ENCODE data around the gene TREM2. TPM values are rescaled to one million over a fixed set of nuclear protein-coding genes. Genes with fewer than 3 reads are reported as not detected.

Gene TREM2
- total RNA-seq, result not detected

DNA sequence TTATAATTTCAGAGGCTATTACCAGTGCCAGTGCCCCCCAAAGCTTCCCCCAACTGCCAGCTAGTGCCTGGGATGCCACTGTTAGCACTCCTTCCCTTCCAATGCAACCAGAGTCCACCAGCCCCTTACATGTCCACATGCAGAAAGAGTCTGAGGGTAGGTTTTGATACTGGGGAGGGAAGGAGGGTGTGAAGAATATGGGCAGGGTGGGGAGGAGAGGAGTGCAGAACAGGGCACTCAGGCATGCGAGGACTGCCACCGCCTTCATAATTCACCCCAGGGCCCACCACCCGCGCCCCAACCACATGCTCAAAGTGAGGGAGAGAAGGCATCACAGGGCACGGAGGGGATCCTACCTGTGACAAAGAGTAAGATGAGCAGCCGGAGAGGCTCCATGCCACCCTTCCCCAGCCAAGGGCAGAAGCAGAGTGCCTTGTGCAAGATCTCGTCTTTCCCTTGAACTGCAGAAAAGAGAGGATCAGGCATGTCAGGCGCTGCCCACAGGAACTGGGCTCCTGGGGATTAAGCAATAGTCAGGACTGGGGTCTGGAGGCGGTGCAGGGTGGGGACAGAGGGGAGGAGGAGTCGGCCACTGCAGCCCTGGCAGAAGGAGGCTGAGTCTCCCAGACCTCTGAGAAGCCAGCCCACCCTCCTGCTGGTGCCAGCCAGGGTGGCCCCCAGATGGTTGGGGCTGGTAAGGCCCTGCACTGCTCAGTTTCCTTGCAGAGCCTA, at the start of gene TREM2:
Gene TREM2 (minus strand): TSS at position 430 of the 732 bp plus-strand sequence. CDS start 34 bp downstream, at position 396.
- no peaks in the 10 kb centered on the region for H3K27me3 Mint-ChIP-seq (ENCODE audit: low read depth)
- no peak within 1 kb of the TSS for H3K4me3 Mint-ChIP-seq
- ATAC-seq (no peak), DNase-seq (no peak)
- no peaks in the 10 kb centered on the region for H3K9me3 Mint-ChIP-seq
- H3K36me3 Mint-ChIP-seq (ENCODE audit: insufficient read depth), result no peaks in the 10 kb centered on the region
- H3K4me1 Mint-ChIP-seq (ENCODE audit: low read depth), result no peaks in the 10 kb centered on the region

DNA sequence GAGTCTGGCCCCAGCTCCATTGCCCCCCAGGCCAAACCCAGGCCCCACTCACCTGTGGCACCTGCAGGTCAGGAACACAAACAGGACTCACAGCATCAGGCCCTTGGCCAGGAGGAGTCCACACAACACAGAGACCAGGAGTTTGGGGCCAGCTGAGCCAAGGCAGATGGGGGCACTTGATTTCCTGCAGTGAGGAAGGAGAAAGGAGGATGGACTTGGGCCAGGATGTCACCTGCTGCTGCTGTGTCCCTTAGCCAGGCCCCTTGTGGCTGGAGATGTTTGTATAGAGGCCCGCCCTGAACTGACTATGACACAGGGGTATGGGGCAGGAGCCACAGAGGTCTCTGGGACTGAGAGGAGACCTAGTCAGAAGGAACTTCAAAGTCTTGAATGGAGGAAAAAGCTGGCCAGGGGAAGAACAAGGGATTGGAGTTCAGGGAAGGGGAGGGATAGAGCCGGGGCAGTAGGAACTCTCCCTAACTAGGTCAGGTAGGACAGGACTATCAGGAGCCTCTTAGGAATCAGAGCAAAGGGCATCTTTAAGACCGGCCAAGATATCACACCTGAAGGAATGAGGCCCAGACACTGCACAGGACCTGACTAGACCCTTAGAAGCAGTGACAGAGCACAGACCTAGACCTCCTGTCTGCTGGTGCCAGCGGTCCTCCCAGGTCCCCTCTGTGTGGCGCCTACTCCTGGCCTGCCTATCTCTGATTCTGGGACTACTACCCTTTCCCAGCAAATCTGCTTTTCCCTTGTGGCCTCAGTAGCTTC, 46.8 kb upstream of the TREM2 start:
- H3K9me3 Mint-ChIP-seq, result peaks cover 14% of the 10 kb centered on the region
- H3K4me3 Mint-ChIP-seq, result no peak overlapping the region
- ATAC-seq (no peak), DNase-seq (no peak)
- peaks cover 21% of the 10 kb centered on the region for H3K4me1 Mint-ChIP-seq (ENCODE audit: low read depth)
- H3K27me3 Mint-ChIP-seq (ENCODE audit: low read depth), result peaks cover 5% of the 10 kb centered on the region
- H3K36me3 Mint-ChIP-seq (ENCODE audit: insufficient read depth), result peaks cover 3% of the 10 kb centered on the region

DNA sequence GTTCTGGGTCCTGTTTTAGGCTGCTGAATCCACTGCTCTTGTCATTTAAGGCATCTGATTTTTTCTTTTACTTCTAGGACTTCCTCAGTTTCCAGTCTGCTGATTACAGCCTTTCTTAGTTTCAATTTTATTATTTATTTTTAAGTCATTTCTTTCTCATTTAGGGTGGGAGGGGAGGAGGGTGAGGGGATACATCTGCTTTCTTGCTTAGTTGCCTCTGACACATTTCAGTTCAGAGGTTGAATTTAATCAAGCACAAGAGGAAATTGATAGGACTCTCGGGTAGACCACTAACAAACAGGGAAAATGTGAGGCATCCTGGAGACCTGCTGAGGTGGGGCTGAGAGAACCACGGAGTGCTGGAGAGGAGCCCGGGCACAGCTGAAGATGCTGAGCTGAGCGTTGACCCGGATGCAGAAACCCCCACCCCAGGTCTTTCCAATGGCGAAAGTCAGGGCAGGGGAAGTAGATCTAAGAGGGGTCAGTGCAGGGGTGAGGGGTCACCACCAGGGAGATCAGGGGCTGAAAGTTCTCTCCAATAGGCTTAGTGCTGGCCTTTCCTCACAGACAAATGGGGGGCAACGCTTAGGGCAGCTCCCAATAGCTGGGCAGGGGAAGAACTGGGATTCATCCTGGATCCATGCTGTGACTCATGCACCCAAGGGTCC, 45.7 kb upstream of the TREM2 start:
- Mint-ChIP-seq H3K9me3 (peaks cover 6% of the 10 kb centered on the region), H3K4me1 (ENCODE audit: low read depth) (peaks cover 27% of the 10 kb centered on the region), H3K4me3 (no peak overlapping the region), H3K27me3 (ENCODE audit: low read depth) (peaks cover 1% of the 10 kb centered on the region), H3K36me3 (ENCODE audit: insufficient read depth) (no peaks in the 10 kb centered on the region)
- no peak for DNase-seq
- ATAC-seq, result no peak

DNA sequence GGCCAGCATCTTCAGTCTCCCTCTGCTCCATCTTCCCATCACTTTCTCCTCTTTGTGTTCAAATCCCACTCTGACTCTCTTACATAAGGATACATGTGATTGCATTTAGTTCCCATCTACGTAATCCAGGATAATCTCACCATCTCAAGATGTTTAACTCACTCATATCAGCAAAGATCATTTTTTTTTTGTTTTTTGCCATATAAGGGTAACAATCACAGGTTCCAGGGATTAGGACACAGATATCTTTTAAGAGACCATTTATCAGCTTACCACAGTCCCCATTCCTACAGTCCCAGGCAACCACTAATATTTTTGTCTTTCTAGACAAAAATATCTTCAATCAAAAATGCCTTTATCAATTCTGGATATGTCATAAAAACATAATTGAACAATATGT, 41.2 kb upstream of the TREM2 start:
- Mint-ChIP-seq H3K27me3 (ENCODE audit: low read depth) (no peaks in the 10 kb centered on the region), H3K9me3 (peaks cover 6% of the 10 kb centered on the region), H3K4me1 (ENCODE audit: low read depth) (peaks cover 57% of the 10 kb centered on the region), H3K4me3 (no peak overlapping the region), H3K36me3 (ENCODE audit: insufficient read depth) (no peaks in the 10 kb centered on the region)
- no peak for DNase-seq
- ATAC-seq, result no peak

GRCh38 chr6:41201764-41202173, 38.9 kb upstream of the TREM2 start:
- no peaks in the 10 kb centered on the region for H3K9me3 Mint-ChIP-seq
- H3K4me1 Mint-ChIP-seq (ENCODE audit: low read depth), result peaks cover 67% of the 10 kb centered on the region
- no peak for ATAC-seq
- peaks cover 4% of the 10 kb centered on the region for H3K36me3 Mint-ChIP-seq (ENCODE audit: insufficient read depth)
- peak overlapping the region; percentile 53 for H3K4me3 Mint-ChIP-seq
- H3K27me3 Mint-ChIP-seq (ENCODE audit: low read depth), result no peaks in the 10 kb centered on the region
- DNase-seq, result no peak

GRCh38 chr6:41200901-41201763, 38.2 kb upstream of the TREM2 start, which contains the start of gene TREML2:
Gene TREML2, minus strand, starts transcription at chr6:41201149. Its CDS starts 141 bp downstream, at chr6:41201008.
- DNase-seq (no peak), ATAC-seq (peak; percentile 18 to 33)
- Mint-ChIP-seq H3K4me3 (peak within 1 kb of the TSS; percentile 53), H3K27me3 (ENCODE audit: low read depth) (no peaks in the 10 kb centered on the region), H3K4me1 (ENCODE audit: low read depth) (peaks cover 72% of the 10 kb centered on the region), H3K36me3 (ENCODE audit: insufficient read depth) (peaks cover 8% of the 10 kb centered on the region), H3K9me3 (no peaks in the 10 kb centered on the region)

- H3K36me3 Mint-ChIP-seq (ENCODE audit: insufficient read depth), result peaks cover 8% of the 10 kb centered on the region
- ATAC-seq (peak; percentile 24 to 39), DNase-seq (peak; percentile 22)
- peak overlapping the region; percentile 53 for H3K4me3 Mint-ChIP-seq
- peaks cover 77% of the 10 kb centered on the region for H3K4me1 Mint-ChIP-seq (ENCODE audit: low read depth)
- H3K27me3 Mint-ChIP-seq (ENCODE audit: low read depth), result no peaks in the 10 kb centered on the region
- no peaks in the 10 kb centered on the region for H3K9me3 Mint-ChIP-seq
Measured at GRCh38 chr6:41200296-41200900, 37.5 kb upstream of the TREM2 start.

DNA sequence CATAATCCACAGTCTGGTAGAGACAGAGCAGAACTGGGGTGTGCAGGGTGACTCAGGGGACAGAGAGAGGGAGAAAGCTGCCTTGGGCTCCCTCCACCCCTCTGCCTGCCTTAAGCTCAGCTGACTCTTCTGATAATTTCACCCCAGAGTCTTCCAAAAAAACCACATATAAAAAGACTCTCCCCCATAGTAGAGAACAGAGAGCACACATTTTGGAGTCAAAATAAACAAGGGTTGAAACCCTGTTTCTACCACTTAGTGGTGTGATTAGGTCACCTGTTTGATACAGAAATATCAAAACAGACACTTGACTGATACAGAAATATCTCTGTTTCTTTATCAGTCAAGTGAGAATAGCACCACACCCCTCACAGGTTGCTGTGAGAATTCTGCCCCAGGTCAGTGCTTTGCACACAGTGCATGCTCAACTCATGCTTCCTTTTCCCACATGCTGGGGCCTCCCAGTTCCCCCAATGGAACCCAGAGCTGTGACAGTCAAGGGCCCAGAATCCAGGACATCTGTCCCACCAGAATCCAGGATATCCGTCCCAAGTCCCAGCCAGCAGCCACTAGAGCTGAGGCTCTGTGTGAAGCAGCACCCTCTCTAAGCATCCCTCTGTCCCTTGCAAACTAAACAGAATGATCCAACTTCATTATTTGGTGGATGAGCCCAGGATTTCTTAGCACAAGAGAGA, 36.8 kb upstream of the TREM2 start:
- Mint-ChIP-seq H3K36me3 (ENCODE audit: insufficient read depth) (peaks cover 10% of the 10 kb centered on the region), H3K9me3 (no peaks in the 10 kb centered on the region), H3K4me1 (ENCODE audit: low read depth) (peaks cover 84% of the 10 kb centered on the region), H3K27me3 (ENCODE audit: low read depth) (no peaks in the 10 kb centered on the region), H3K4me3 (peak overlapping the region; percentile 53)
- DNase-seq, result no peak
- ATAC-seq, result peak; percentile 70 to 74

- no peaks in the 10 kb centered on the region for H3K9me3 Mint-ChIP-seq
- peaks cover 82% of the 10 kb centered on the region for H3K4me1 Mint-ChIP-seq (ENCODE audit: low read depth)
- DNase-seq, result no peak
- no peaks in the 10 kb centered on the region for H3K27me3 Mint-ChIP-seq (ENCODE audit: low read depth)
- no peak for ATAC-seq
- no peak overlapping the region for H3K4me3 Mint-ChIP-seq
- peaks cover 10% of the 10 kb centered on the region for H3K36me3 Mint-ChIP-seq (ENCODE audit: insufficient read depth)
Measured at GRCh38 chr6:41197234-41197633, 34.3 kb upstream of the TREM2 start.

GRCh38 chr6:41194386-41194785, 31.5 kb upstream of the TREM2 start:
- H3K27me3 Mint-ChIP-seq (ENCODE audit: low read depth), result no peaks in the 10 kb centered on the region
- H3K36me3 Mint-ChIP-seq (ENCODE audit: insufficient read depth), result peaks cover 10% of the 10 kb centered on the region
- no peak for ATAC-seq

DNA sequence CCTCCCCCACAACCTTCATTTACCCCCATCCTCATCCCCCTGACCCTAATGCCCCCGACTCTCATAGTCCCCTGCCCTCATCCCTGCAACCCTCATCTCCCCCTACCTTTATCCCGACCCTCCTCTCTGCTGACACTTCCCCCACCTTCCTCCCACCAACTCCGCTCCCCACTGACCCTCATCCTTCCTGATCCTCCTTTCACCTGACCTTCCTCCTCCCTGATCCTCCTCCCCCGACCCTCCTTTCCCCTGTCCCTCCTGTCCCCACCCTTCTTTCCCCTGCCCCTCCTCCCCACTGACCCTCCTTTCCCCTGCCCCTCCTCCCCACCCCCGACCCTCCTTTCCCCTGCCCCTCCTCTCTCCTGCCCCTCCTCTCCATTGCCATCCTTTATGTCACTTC, 31.0 kb upstream of the TREM2 start:
- peaks cover 10% of the 10 kb centered on the region for H3K36me3 Mint-ChIP-seq (ENCODE audit: insufficient read depth)
- peaks cover 58% of the 10 kb centered on the region for H3K4me1 Mint-ChIP-seq (ENCODE audit: low read depth)
- no peak overlapping the region for H3K4me3 Mint-ChIP-seq

More at GRCh38 chr6:41194386-41194785, 31.5 kb upstream of the TREM2 start:
- Mint-ChIP-seq H3K4me3 (no peak overlapping the region), H3K4me1 (ENCODE audit: low read depth) (peaks cover 60% of the 10 kb centered on the region), H3K9me3 (no peaks in the 10 kb centered on the region)
- no peak for DNase-seq

DNA sequence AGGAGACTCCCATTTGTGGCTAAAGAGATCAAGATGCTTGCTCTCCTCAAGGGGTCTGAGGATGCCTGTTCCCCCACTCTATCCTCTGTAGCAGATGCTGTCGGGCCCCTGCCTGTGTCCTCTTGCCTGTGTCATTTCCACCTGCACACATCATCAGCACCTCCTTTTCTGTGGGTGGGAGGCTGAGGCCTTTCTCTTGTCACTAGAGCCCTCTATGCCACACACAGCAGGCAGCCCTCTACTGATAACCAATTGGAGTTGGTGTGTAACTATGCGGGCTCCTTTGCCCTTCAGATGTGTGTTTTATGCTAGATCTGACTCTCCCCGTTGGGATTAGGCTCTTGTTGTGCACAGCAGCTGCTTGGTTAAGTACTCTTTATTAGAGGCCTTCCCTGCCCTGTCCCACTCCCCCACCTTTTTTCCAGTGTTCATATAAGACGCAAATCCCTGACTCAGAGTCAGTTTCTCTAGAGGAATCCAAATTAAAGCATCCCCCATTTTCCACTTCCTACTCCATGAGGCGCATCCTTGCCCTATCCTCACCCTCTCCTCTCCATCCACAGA, 30.3 kb upstream of the TREM2 start:
- no peak for ATAC-seq

More for the DNA sequence above, 31.0 kb upstream of the TREM2 start:
- Mint-ChIP-seq H3K27me3 (ENCODE audit: low read depth) (no peaks in the 10 kb centered on the region), H3K9me3 (no peaks in the 10 kb centered on the region)
- ATAC-seq (no peak), DNase-seq (no peak)

DNA sequence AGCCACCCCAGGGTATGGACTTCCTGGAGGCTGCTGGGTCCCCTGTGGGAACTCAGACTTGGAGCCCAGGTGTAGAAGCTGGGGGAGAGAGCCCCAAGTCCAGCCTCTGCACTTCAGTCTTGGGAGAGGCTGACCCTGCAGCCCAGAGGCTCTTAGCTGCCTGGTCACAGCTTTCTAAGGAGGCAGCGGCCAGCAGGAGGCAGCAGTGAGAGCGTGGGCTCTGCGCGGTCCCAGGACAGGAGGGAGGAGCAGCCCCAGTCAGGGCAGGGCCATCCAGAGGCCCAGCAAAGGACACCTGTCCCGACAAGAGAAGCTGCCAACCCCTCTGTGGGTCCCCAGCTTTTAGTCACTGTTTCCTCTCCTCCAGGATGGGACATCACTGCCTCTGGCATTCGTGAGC, 28.7 kb upstream of the TREM2 start:
- DNase-seq (peak; percentile 31), ATAC-seq (peak; percentile 73 to 74)
- Mint-ChIP-seq H3K27me3 (ENCODE audit: low read depth) (no peaks in the 10 kb centered on the region), H3K4me1 (ENCODE audit: low read depth) (peaks cover 59% of the 10 kb centered on the region), H3K4me3 (no peak overlapping the region), H3K36me3 (ENCODE audit: insufficient read depth) (peaks cover 3% of the 10 kb centered on the region), H3K9me3 (no peaks in the 10 kb centered on the region)

More for the DNA sequence above, 30.3 kb upstream of the TREM2 start:
- DNase-seq, result no peak
- H3K36me3 Mint-ChIP-seq (ENCODE audit: insufficient read depth), result peaks cover 10% of the 10 kb centered on the region
- no peaks in the 10 kb centered on the region for H3K27me3 Mint-ChIP-seq (ENCODE audit: low read depth)
- no peak overlapping the region for H3K4me3 Mint-ChIP-seq
- no peaks in the 10 kb centered on the region for H3K9me3 Mint-ChIP-seq
- peaks cover 58% of the 10 kb centered on the region for H3K4me1 Mint-ChIP-seq (ENCODE audit: low read depth)
